Measurements from ENCODE around the gene REC8.

Gene REC8

DNA sequence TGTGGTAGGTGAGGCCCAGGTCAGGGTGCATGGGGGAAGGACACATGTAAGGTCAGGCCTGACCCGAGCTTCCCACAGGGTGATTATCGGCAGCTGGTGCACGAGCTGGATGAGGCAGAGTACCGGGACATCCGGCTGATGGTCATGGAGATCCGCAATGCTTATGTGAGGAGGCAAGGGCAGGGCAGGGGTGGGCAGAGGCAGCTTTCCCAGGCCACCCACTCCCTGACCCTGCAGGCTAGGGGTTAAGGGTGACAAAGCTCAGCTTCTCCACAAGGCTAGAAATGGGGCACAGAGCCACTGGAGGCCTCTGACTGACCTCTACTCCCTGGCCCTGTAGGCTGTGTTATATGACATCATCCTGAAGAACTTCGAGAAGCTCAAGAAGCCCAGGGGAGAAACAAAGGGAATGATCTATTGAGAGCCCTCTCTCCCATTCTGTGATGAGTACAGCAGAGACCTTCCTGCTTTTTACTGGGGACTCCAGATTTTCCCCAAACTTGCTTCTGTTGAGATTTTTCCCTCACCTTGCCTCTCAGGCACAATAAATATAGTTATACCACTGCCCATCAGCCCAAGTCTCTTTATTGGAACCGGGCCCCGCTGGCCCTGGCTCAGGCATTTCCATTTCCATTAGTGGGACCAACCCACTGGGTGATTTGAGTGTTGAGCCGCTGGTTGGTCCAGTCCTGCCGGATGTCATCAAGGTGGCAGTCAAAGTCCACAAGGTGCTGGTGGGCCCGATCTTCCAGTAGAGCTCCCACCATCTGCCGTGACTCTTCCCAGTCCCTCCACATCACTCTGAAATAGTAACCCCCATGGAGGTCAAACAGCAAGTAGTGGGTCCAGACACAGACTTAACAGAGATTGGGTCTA lies 33.2 kb upstream of the REC8 start:
- DNase-seq, result no peak

DNA sequence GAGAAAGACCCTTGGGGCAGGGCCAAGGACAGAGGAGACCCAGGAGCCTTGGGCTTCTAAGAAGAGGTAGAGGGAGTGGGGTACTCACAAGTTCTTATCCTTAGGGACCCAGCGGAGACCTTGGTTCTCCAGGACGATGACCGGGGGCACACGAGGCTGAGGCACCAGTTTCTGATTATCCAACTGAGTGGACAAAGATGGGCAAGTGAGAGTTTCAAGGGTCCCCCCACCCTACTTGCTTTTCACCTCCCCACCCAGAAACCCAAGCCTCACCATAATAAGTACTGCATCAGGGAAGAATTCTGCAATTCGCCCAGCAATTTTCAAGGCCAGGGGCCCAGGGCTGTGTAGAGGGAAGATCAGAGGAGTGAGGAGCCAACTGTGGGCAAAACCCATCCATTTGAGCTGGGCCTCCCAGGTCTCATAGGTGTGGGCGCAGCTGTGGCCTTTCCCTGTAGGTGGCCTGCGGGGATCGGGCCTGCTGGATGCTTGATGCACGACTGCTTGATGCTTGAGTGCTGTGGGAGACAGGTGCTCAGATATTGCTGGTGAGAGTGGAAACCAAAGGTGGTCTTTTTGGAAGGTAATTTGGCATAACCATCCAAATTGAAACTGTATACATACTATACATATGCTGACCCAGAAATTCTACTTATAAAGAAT lies 32.5 kb upstream of the REC8 start:
- DNase-seq, result no peak

DNA sequence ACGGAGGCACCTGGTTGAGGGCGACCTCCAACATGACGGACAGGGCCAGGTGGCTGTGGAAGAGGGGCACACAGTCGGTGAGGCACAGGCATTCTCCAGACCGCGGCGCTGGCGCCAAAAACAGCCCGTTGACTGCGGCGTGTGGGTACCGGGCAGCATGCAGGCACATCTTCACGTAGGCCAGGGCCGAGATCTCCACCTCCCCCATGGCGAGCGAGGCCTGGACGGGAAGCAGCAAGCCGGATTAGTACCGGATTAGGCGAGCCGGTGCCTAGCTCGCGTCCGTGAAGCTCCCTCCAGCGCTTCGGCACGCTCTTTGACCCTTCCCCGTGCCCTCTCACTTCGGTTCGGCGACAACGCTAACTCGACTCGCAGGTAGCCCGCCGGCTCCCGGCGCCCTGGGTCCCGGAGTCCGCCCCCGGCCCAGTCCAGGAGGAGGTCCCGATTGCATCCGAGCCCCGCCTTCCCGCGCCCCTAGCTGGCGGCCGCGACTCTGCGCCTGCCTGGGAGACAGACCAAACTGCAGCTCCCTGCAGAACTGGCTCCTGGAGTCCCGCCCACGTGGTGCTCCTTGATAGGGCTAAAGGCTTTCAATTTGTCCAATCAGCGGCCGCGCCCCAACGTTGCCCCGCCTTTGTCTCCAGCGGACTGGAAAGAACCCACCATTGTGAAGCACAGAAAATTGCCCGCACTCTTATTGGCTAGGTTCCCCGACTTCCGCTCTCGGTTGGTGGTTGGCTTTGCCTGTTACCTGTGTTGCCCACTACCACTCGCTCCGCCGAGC lies 30.6 kb upstream of the REC8 start, which contains the start of gene EMC9:
EMC9 (minus strand) TSS at position 495 of the 784 bp plus-strand sequence; CDS start at position 208, 287 bp downstream.
- peak; percentile 98 for DNase-seq

DNA sequence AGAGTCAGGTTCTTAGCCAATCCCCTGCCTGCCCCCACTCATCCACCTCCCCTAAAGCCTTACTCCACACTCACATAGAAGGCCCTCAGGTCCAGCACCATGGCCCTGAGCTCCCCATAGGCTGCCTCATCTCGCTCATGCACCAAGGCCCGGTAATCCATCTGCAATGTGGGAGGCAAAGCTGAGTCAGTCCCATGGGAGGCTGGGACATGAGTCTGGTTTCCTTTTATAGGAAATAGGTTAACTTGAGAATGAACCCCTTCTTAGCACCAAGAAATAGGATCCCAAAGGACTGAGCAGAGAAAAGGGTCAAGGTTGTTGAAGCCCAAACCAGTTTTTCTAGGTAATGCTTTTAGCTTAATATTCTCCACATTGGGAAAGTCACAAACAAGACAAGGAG lies 28.4 kb upstream of the REC8 start:
- no peak for DNase-seq

DNA sequence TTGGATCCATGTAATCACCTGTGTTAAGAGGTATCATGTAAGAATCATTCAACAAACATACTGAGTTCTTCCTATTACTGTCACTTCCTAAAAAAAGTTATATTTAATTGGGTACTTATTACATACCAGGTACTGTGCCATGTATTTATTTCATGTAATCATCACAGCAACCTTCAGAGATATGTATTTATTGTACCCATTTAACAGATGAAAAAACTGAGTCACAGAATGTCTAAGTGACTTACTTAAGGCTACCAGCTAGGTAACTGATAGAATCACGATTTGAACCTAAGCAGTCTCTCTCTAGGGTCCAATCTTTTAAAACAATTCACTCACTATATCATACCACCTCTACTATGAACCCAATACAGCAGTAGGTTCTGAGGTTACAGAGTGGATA lies 27.4 kb upstream of the REC8 start:
- no peak for DNase-seq

DNA sequence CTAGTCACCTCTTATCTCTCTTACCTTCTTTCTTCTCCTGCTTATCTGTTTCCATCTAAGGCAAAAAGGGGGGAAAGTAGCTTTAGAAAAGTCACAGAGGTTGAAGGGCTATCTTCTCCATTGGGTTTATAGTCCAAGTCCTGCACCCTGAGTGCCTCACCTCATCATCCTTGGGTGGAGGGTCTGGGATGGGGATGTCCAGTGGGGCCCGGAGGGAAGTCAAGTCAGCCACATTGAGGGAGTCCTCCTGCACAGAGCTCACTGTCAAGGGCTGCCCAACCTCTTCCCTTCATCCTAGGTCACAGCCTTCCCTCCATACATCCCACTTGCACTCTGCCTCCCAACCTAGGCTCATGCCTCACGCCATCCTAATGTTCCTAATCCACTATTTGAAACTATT lies 26.7 kb upstream of the REC8 start:
- no peak for DNase-seq

DNA sequence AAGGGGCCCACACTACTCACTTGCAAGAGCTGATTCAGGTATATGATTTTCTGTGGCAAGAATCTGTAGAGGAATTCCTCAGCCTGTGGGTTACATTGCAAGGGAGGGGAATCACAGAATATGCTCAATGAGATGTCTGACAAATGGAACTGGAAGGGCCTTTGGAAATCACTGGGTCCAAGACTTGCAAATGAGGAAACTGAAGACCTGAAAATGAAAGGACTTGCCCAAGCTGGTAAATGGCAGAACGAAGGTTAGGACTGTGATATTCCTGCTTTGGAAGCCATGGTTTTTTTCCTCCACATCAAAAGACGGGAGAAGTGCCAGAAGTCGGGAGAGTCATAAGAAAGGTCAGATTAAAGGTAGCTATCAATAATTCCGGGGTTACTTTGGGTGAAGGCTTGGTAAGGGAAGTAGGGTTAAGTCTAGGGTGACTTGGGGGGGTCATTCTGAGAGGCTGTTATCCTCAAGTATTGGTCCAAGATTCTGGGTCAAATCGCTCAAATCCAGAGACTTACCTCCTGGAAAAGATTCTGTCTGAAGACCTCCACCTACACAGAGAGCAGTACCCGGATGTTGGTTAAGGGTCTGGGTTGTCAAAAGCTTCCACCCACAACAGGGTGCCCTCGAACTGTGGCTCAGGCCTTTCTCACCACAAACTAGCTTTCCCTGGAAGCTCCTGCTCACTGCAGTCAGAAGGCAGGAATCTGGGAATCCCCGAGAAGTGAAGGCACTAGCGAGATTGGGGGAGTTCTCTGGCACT lies 26.0 kb upstream of the REC8 start:
- DNase-seq, result no peak

DNA sequence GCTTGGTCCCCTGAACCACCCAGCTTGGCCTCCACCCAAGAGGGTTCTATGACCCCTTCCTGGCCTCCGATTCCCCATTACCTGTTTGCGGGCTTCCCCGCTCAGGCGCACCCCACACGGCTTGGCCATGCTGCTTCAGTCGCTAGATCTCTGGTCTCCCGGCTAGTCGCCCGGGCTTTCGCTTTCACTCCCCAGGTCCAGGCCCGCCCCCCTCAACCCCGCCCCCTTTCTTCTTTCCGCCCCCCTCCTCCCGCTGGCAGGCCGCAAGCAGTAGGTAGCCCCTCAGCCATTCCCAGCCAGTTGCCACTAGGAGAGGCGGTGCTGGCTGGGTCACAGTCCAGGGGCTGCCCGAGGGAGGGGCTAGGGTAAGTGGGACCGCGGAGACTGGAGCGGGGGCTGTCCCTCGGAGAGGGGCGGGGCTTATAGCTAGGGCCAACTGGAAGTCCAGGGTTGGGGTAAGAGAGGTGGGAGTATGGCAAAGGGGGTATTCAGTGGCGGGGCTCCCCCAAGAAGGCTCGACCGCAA lies 25.4 kb upstream of the REC8 start, which contains the start of gene PSME2:
PSME2 (minus strand) TSS at position 158 of the 525 bp plus-strand sequence; CDS start at position 129, 29 bp downstream.
- DNase-seq, result peak; percentile 89

DNA sequence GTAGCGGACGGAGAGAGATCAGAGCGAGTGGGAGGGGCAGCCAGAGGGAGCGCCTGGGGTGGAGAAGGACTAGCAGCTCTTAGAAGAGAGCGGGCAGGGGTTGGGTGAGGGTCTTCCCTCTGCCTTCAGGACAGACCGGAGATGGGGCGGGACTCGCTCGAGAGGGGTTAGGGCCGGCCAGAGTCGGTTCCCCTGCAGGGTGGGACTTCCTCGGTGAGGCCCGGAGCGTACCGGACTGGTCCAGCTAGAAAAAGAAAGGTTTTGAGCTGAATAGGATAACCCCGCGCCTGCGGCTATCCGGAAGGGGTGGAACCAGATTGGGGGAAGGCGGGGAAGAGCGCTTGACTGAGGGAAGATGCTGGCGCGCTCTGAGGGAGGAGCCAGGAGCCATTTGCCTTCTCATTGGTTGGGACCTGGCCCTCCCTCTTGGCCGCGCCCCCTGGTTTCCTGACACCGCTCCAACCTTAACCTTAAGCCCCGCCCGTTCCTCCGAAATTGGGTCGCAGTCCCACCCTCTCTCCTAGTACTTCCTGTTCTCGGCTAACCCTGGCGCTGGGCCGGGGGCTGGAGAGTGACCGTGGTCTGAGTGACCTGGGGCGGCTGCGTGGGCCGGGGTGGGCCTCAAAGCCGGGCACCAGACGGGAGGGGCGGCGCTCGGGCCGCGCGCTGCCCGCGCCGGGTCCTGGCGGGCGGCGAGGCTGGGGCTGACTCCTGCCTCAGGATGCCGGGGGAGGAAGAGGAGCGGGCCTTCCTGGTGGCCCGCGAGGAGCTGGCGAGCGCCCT lies 24.7 kb upstream of the REC8 start, which contains the start of gene RNF31:
RNF31 (plus strand) TSS at position 521 of the 783 bp plus-strand sequence; CDS start at position 722, 201 bp downstream.
- DNase-seq, result peak; percentile 90

DNA sequence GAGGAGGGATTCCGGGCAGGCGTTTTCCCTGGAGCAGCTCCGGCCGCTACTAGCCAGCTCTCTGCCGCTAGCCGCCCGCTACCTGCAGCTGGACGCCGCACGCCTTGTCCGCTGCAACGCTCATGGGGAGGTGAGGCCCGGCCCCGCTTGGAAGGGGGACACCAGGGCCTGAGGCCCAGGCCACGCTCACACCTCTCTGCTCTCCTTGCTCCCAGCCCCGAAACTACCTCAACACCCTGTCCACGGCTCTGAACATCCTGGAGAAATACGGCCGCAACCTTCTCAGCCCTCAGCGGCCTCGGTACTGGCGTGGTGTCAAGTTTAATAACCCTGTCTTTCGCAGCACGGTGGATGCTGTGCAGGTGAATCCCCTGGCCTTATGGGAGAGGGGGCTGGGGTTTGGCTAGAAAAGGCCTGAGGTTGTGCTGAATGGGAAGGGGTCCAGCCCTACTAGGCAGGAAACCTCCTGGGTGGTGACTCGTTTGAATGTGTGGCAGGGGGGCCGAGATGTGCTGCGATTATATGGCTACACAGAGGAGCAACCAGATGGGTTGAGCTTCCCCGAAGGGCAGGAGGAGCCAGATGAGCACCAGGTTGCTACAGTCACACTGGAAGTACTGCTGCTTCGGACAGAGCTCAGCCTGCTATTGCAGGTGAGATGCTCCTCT lies 24.0 kb upstream of the REC8 start:
- no peak for DNase-seq

DNA sequence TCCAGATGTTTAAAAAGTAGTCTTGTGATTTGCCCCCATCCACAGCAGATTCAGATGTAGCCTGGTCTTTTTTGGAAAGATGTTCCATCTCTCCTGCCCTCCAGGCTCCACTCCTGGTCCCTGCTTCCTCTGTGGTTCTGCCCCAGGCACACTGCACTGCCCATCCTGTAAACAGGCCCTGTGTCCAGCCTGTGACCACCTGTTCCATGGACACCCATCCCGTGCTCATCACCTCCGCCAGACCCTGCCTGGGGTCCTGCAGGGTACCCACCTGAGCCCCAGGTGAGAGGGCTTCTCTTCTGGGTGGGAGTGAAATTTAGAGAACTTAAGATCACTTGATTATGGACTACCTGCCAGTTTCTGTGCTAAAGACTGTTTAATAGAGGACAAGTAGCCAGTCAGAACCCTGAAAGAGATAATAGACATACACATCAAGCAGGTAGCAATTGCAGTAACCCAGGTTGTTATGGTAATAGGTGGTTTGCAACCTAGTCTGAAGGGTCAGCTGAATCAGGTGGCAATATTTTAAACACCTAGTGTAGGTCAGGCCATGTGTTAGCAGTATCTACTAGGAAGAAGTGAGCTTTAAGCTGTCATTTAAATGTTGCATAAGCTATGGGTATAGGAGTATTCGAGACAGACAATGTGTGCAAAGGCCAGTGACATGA lies 22.4 kb upstream of the REC8 start:
- no peak for DNase-seq

DNA sequence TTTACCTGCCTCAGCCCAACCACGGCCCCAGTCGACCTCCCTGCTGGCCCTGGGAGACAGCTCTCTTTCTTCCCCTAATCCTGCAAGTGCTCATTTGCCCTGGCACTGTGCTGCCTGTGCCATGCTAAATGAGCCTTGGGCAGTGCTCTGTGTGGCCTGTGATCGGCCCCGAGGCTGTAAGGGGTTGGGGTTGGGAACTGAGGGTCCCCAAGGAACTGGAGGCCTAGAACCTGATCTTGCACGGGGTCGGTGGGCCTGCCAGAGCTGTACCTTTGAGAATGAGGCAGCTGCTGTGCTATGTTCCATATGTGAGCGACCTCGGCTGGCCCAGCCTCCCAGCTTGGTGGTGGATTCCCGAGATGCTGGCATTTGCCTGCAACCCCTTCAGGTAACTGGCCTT lies 21.8 kb upstream of the REC8 start:
- no peak for DNase-seq

DNA sequence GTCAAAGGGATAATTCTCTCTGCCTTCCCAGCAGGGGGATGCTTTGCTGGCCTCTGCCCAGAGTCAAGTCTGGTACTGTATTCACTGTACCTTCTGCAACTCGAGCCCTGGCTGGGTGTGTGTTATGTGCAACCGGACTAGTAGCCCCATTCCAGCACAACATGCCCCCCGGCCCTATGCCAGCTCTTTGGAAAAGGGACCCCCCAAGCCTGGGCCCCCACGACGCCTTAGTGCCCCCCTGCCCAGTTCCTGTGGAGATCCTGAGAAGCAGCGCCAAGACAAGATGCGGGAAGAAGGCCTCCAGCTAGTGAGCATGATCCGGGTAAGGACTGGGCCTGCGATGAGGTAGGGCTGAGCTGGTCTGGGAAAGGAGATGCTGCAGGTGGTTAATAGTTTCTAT lies 21.3 kb upstream of the REC8 start:
- DNase-seq, result no peak

DNA sequence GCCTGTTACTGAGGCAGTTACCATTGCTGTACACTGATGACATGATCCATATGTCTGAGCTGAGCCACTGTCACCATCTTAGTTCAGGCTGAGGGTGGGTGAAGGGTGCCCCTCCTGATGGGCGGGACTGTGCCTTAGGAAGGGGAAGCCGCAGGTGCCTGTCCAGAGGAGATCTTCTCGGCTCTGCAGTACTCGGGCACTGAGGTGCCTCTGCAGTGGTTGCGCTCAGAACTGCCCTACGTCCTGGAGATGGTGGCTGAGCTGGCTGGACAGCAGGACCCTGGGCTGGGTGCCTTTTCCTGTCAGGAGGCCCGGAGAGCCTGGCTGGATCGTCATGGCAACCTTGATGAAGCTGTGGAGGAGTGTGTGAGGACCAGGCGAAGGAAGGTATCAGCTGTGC lies 20.9 kb upstream of the REC8 start:
- no peak for DNase-seq

DNA sequence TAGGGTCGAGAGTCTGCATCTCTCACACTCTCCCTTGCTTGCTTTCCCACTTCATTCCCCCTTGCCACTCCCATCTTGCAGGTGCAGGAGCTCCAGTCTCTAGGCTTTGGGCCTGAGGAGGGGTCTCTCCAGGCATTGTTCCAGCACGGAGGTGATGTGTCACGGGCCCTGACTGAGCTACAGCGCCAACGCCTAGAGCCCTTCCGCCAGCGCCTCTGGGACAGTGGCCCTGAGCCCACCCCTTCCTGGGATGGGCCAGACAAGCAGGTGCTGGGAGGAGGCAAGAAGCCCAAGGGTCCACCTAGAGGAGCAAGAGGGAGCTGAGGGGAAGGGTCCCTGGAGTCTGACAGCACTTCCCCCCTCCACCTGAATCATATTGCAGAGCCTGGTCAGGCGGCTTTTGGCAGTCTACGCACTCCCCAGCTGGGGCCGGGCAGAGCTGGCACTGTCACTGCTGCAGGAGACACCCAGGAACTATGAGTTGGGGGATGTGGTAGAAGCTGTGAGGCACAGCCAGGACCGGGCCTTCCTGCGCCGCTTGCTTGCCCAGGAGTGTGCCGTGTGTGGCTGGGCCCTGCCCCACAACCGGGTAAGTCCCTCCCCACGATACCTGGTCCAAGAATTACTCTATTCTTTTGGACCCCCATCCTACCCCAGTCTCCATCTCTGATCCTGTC lies 20.3 kb upstream of the REC8 start:
- no peak for DNase-seq

DNA sequence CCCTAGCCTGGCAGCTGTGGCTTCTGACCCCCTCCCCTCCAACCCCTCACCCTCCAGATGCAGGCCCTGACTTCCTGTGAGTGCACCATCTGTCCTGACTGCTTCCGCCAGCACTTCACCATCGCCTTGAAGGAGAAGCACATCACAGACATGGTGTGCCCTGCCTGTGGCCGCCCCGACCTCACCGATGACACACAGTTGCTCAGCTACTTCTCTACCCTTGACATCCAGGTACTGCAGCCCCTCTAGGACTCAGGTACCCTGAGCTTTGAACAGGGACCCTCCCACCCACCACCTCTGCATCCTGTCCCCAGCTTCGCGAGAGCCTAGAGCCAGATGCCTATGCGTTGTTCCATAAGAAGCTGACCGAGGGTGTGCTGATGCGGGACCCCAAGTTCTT lies 16.8 kb upstream of the REC8 start:
- DNase-seq, result no peak

DNA sequence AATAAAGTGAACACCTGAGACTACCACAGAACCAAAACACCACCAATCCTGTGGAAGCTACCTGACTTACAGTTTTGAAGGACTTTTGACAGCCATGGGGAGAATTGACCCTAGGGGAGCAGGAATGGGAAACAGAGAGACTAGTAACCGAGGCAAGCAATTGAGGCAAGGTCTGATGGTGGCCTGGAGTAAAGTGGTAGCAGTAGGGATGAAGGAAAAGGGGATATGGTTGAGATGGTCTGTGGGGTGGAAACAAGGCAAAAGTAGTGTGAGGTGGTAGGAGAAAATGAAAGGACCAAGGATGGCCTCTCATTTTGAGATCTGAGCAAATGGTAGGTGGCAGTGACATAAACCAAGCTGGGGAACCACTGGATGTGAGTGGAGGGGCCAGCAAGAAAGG lies 15.0 kb upstream of the REC8 start:
- DNase-seq, result no peak

DNA sequence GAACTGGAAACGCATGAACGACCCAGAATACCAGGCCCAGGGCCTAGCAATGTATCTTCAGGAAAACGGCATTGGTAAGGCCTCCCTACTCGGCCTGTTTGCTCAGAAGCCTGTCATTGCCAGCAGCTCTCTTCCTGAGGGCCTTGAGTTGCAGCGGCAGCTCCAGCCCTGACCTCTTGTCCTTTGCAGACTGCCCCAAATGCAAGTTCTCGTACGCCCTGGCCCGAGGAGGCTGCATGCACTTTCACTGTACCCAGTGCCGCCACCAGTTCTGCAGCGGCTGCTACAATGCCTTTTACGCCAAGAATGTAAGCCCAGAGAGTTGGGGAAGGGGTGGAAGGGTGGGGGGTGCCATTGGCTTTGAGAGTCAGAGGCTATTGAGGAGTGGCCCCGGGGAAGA lies 14.5 kb upstream of the REC8 start:
- DNase-seq, result no peak

DNA sequence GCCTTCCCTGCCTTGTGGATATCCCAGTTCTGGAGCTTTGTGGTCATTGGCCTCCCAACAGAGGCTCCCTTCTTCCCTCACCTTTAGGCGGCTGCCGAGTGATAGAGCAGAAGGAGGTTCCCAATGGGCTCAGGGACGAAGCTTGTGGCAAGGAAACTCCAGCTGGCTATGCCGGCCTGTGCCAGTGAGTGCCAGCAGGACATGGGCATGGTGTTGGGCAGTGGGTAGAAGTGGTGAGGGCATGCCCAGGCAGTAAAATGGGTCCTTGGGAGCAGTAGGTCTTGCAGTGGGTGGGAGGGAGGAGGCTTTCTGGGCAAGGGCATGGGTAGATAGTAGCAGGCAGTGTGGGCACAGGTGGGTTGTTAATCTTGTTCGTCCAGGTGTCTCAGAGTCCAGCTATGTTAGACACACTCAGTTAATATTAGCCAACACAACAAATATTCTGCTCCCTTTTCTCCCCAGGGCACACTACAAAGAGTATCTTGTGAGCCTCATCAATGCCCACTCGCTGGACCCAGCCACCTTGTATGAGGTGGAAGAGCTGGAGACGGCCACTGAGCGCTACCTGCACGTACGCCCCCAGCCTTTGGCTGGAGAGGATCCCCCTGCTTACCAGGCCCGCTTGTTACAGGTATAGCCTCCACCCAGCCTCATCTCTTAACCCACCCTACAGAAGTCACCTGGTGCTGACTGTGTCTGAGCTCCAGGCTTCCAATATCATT lies 11.9 kb upstream of the REC8 start:
- no peak for DNase-seq

Data from NCI-H1417 treated with DMSO at 0.1 percent for 48 hours (cell line).